BE2C (cell line): ENCODE measurements around the gene HOXB3.

Source experiments
- DNase-seq: peaks from one replicate; pipeline ENCODE4 v3.0.0-alpha.2; 2020
- H3K27me3 ChIP-seq: fragments of 250-450 bp; sonication (Bioruptor Pico); 2 replicates; pipeline ENCODE4 v1.5.1; 2020; ENCODE audit warnings: mild to moderate bottlenecking
- H3K36me3 ChIP-seq: fragments of 250-450 bp; sonication (Bioruptor Pico); 2 replicates; pipeline ENCODE4 v1.5.1; 2020; ENCODE audit warnings: mild to moderate bottlenecking
- H3K4me1 ChIP-seq: fragments of 250-450 bp; sonication (Bioruptor Pico); 2 replicates; pipeline ENCODE4 v1.5.1; 2020
- H3K4me3 ChIP-seq: 2 replicates; pipeline ENCODE4 v1.5.1; 2011; ENCODE audit warnings: low read depth, low read length
- H3K9me3 ChIP-seq: fragments of 250-450 bp; sonication (Bioruptor Pico); 2 replicates; pipeline ENCODE4 v1.5.1; 2020
- CTCF ChIP-seq: IDR thresholded peaks from 2 replicates; pipeline ENCODE4 v1.5.1; 2012; ENCODE audit warnings: mild to moderate bottlenecking, low read depth, low read length

Gene HOXB3

DNA sequence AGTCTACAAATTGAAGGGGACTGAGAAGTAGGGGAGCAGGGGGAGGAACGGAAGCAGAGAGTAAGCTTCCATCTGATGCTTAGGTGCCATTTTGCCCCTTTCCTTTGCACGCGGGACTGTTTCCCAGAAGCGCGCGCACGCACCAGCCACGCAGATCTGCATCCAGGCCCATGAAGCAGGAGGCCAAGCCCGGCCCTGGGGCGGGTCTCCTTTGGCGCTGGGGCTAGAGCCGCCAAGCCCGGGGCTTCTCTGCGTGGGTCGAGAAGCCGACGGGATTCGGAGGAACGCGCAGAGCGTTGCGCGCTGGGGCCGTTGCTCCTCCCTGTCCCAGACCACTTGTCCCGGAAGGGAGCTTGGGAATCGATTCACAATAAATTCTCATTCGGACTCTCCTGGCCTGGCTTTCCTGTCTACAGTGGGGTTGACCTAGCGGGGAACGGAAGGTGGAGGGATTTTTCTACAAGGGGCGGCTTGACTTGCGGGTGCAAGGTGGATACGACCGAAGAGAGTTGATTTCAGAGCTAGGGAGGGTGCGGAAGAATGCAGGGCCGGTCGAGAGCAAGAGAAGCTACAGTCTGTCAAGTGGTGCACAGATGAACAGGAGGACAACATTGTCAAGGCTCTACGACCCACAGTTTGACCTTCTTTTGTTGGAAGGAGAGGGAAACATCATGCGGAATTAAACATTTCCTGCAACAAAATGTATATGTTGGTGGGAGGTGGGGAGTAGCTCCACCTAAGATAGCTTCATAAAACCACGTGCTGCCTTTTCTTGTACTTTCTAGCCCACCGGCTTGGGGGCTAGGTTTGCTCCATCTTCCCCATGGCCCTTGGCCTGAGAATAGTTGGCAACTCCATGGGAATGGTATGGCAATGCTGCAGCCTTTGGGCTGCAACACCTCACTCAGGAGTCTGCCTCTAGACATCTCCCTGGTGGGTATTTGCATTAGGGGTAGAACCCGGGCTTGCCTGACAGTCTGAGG lies 31.7 kb upstream of the HOXB3 start:
- Histone ChIP-seq H3K4me3 (no peak overlapping the region), H3K4me1 (no peaks in the 10 kb centered on the region), H3K27me3 (peaks cover 99% of the 10 kb centered on the region), H3K9me3 (no peaks in the 10 kb centered on the region), H3K36me3 (no peaks in the 10 kb centered on the region)
- TF ChIP-seq CTCF, result no peak
- no peak for DNase-seq

DNA sequence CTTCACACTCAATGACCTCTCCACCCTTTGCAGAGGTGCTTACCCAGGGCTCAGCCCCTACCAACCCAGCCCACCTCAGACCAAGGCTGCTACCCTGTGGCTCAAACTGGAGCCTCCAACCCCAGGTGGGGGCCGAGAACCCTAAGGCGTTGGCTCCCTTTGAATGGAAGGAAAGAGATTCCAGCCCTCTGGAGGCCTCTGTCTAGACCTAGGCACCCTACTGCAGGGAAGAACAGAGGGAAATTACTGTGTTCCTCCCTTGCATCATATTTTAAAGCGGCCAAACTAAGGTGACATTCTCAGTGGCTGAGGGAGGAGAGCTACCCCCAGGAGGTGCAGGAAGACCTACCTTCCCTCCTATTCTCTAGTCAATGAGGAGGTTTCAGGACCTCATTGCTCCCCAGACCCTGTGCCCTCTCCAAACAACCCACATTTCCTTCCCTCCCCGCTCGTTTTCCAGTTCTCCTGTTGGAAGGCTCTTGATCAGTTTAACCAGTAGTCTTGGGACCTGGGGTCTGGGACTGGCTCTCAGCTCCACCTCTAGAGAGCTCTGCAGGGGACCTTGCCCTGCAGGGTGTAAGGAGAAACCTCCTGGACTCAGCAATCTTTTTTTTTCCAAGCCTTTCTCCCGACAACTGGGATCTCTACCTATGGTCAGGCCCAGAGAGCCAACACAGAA lies 30.6 kb upstream of the HOXB3 start:
- H3K4me3 ChIP-seq, result no peak overlapping the region
- H3K27me3 ChIP-seq, result peaks cover 100% of the 10 kb centered on the region
- no peak for TF ChIP-seq CTCF
- no peaks in the 10 kb centered on the region for H3K4me1 ChIP-seq
- no peak for DNase-seq
- H3K36me3 ChIP-seq, result no peaks in the 10 kb centered on the region
- no peaks in the 10 kb centered on the region for H3K9me3 ChIP-seq

- no peak for DNase-seq
- peaks cover 100% of the 10 kb centered on the region for H3K27me3 ChIP-seq
Observed at GRCh38 chr17:48619826-48620449, 29.9 kb upstream of the HOXB3 start.

GRCh38 chr17:48618256-48618896 lies 28.3 kb upstream of the HOXB3 start:
- peaks cover 97% of the 10 kb centered on the region for H3K27me3 ChIP-seq

More at GRCh38 chr17:48619826-48620449, 29.9 kb upstream of the HOXB3 start:
- no peaks in the 10 kb centered on the region for H3K4me1 ChIP-seq
- H3K9me3 ChIP-seq, result no peaks in the 10 kb centered on the region
- H3K36me3 ChIP-seq, result no peaks in the 10 kb centered on the region
- TF ChIP-seq CTCF, result no peak
- H3K4me3 ChIP-seq, result no peak overlapping the region

More at GRCh38 chr17:48618256-48618896, 28.3 kb upstream of the HOXB3 start:
- Histone ChIP-seq H3K4me1 (no peaks in the 10 kb centered on the region), H3K4me3 (no peak overlapping the region), H3K36me3 (no peaks in the 10 kb centered on the region), H3K9me3 (no peaks in the 10 kb centered on the region)
- DNase-seq, result peak; percentile 81
- peak; percentile 95 for TF ChIP-seq CTCF
